Astrocyte of the hippocampus (primary cell): ENCODE results near the gene CDKN2C.
"Not testable (repeated sequence)": the region's sequence is repeated elsewhere in the genome, so short reads cannot be mapped to it uniquely, and the experiment has no call there.

Source experiments
- DNase-seq: peaks from one replicate; pipeline ENCODE4 v3.0.0; 2011; ENCODE audit warnings: low read depth, low spot score

CDKN2C gene

DNA sequence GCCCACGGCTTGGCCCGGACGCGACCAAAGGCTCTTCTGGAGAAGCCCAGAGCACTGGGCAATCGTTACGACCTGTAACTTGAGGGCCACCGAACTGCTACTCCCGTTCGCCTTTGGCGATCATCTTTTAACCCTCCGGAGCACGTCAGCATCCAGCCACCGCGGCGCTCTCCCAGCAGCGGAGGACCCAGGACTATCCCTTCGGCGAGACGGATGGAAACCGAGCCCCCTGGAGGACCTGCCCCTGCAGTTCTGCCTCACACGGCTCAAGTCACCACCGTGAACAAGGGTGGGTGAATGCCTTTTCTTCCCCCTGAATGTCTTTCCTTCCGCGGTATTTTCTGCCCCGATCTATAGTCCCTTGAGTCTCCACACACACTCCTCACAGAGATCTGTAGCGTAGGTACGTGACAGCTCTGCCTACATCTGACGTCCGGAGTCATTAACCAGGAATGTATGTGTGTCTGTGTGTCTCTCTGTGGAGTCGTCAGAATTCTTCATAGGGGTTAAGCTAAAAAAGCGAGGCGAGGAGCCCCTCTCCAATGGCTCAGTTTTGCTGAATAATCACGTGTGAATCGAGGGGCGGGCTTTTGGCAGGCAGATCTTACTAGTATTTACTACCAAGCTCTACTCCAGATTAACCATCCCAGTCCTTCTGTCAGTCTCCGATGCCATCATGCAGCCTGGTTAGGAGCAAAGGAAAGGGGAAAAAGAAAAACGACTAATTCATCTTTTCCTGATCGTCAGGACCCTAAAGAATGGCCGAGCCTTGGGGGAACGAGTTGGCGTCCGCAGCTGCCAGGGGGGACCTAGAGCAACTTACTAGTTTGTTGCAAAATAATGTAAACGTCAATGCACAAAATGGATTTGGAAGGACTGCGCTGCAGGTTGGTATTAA lies at the start of gene CDKN2C:
Gene CDKN2C (plus strand): TSS at position 635 of the 898 bp plus-strand sequence. CDS start 124 bp downstream, at position 759.
- DNase-seq = peak; percentile 87

DNA sequence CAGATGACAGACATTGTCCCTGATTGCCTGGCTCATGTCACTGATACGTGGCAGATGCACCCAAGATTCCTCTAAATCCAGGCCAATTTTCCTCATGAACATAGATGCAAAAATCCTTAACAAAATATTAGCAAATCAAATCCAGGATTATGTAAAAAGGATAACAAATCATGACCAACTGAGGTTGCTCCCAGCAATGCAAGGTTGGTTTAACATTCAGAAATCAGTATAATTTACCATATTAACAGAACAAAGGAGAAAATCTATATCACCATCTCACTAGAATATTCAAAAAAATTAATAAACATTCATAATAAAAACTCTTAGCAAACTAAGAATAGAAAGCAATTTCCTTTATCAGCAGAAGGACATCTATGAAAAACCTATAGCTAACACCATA lies 49.6 kb upstream of the CDKN2C start:
- no peak for DNase-seq

DNA sequence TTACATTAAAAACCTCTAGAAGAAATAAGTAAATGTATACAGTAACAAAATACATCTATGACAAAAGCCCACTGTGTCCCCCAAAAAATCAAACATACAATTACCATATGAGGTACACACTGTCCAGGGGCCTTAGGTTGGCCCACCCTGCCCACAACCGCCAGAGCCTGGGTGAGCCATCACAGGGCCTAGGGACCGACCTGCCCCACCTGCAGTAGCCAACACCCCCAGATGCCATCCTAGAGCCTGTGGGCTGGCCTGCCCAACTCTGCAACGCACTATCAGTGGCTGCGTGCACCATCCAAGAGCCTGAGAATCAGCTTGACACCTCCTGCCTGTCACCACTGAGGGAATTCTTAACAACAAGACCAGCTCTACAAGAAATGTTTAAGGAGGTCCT lies 49.0 kb upstream of the CDKN2C start:
- DNase-seq = no peak

DNA sequence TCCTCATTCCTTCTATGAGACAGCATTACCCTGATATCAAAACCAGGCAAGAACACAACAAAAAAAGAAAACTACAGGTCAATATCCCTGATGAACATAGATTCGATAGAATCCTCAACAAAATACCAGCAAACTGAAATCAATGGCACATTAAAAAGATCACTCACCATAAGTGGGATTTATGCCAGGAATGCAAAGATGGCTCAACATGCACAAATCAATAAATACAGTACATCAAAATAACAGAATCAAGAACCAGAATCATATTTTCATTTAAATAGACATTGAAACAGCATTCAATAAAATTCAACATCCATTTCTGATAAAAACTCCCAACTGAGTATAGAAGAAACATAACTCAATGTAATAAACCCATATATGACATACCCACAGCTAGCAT lies 46.5 kb upstream of the CDKN2C start:
- no peak for DNase-seq

DNA sequence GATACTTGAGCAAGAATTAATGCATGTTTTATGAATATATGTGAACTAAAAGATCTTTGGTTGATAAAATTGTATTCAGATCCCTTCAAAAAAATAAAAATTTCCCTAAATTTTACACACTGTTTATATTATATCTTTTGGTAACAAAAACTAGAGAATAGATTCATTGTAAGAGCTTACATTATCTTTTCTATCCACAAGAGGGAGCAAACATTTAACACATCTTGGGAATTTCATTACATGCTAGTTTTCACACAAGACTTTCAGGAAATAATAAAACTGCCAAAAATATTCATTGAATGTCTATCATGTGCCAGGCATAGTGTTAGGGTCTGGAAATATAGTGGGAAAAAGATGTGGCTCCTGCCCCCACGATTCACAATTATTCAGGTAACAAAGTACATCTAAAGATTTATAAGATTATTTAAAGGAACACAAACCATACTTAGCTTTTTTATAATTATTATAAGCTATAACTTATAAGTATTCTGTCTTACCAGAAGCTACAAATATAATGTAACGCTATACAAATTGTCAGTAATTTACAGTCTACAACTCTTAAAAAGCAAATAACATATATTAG lies 40.6 kb upstream of the CDKN2C start:
- DNase-seq = peak; percentile 44

DNA sequence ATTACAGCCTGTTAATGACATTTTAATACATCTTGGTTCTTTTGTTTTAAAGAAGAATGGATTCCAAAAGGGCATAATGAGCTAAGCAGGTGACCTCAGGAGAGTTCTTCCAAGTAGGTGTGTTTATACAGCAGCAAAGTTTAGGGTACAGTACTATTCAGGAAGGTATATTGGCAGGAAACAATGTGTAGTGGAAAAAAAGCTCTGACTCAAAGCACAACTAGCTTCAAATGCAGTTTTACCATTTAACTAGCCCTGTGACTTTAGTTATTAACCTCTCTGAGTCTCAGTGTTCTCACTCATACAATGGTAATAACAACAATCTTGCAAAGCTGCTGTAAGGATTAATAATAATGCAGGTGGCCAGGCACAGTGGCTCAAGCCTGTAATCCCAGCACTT lies 39.9 kb upstream of the CDKN2C start:
- DNase-seq = no peak

DNA sequence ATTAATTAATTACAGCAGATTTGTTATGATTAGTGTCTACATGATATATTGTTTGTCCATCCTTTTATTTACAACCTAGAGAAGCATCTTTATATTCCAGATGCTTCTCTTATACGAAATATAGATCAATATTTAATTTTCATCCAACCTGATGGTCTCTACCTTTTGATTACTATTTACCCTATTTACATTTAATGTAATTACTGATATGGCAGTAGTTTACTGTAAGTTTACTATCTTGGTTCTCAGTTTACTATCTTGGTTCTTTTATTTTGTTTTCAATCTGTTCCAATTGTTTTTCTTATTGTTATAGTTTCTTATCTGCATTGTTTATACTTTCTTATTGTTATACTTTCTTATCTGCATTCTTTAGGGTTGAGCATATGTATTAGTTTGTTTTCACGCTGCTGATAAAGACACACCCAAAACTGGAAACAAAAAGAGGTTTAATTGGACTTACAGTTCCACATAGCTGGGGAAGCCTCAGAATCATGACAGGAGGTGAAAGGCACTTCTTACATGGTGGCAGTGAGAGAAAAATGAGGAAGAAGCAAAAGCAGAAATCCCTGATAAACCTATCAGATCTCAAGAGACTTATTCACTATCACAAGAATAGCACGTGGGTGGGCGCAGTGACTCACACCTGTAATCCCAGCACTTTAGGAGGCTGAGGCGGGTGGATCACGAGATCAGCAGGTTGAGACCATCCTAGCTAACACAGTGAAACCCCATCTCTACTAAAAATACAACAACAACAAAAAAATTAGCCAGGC lies 38.9 kb upstream of the CDKN2C start:
- no peak for DNase-seq

DNA sequence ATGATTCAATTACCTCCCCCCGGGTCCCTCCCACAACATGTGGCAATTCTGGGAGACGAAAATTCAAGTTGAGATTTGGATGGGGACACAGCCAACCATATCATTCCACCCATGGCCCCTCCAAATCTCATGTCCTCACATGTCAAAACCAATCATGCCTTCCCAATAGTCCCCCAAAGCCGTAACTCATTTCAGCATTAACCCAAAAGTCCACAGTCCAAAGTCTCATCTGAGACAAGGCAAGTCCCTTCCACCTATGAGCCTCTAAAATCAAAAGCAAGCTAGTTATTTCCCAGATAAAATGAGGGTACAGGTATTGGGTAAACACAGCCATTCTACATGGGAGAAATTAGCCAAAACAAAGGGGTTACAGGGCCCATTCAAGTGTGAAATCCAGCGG lies 38.0 kb upstream of the CDKN2C start:
- not testable (repeated sequence) for DNase-seq

DNA sequence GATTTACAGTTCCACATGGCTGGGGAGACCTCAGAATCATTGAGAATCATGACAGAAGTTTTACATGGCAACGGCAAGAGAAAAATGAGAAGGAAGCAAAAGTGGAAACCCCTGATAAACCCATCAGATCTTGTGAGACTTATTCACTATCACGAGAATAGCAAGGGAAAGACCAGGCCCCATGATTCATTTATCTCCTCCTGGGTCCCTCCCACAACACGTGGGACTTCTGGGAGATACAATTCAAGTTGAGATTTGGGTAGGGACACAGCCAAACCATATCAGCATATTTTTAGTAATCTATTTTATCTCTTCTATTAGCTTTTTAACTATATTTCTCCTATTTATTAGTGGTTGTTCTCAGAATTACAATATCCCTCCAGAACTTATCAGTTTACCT lies 36.3 kb upstream of the CDKN2C start:
- DNase-seq = not testable (repeated sequence)

DNA sequence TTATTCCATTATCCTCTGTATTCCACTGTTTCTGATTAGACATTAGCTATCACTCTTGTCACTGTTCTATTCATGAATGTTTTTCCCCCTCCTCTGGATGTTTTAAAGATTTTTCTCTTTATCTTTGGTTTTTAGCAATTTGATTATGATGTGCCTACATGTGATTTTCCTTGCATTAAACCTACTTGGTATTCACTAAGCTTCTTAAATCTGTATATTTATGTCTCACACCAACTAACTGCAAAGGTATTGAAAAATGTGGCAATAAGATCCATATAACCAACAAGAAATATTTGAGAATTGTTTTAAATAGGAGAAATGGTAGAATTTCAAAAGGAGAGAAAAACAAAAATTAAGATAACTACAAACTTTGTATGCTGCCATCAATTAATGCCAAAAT lies 35.2 kb upstream of the CDKN2C start:
- no peak for DNase-seq

DNA sequence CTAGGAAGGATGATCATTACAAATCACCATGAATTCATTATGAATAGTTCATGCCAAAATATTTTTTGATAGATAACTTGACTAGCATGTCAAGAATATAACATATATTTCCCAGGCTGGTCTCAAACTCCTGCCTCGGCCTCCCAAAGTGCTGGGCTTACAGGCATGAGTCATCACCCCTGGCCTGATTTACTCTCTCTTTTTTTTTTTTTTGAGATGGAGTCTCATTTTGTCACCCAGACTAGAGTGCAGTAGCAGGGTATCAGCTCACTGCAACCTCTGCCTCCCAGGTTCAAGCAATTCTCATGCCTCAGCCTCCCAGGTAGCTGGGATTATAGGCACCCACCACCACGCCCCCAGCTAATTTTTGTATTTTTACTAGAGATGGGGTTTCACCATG lies 34.8 kb upstream of the CDKN2C start:
- not testable (repeated sequence) for DNase-seq

DNA sequence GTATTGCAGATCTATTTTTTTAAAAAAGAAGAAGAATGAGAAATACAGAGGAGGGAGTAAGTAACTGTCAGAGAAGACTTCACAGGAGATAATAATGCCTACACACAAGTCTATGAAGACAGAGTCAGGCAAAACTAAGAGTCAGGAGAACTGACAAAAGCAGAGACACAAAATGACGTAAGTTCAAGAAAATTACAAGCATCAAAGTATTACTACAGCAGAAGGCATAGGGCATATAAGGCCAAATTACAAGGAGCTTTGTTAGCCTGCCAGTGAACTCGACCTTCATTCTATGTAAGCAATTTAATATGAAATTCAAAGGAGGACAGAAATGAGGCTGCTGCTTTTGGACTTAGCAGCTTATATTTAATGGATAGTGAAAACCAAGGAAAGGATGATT lies 33.7 kb upstream of the CDKN2C start:
- no peak for DNase-seq

DNA sequence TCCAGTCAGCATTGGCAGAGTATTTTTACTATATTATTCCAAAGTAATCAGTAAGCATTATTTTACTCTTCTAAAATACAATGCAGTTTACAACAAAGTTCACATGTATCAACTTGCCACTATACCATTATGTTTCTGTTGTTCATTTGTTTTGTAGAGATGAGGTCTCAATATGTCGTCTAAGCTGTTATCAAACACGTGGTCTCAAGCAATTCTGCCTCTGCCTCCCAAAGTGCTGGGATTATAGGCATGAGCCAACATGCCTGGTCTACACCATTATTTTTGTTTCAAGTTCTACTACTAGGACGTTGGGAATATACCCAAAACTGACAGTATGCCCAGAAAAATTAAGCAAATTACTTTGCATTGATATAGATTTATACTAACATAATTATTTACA lies 29.8 kb upstream of the CDKN2C start:
- DNase-seq = no peak

DNA sequence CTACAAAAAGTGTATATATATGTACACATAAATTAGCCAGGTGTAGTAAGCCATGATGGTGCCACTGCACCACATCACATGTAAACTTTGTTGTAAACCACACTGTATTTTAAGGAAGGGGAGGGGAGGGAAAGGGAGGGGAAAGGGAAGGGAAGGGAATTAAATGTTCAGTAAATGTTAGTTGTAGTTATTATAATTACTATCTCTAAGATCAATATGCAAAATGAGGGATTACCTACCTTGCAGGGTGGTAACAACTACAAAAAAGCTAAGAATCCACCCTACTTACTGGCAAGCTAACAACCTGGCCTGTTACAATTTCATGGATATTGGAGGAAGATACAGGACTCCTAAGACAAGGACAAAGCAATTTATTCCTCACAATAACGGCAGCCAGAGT lies 27.7 kb upstream of the CDKN2C start:
- no peak for DNase-seq

DNA sequence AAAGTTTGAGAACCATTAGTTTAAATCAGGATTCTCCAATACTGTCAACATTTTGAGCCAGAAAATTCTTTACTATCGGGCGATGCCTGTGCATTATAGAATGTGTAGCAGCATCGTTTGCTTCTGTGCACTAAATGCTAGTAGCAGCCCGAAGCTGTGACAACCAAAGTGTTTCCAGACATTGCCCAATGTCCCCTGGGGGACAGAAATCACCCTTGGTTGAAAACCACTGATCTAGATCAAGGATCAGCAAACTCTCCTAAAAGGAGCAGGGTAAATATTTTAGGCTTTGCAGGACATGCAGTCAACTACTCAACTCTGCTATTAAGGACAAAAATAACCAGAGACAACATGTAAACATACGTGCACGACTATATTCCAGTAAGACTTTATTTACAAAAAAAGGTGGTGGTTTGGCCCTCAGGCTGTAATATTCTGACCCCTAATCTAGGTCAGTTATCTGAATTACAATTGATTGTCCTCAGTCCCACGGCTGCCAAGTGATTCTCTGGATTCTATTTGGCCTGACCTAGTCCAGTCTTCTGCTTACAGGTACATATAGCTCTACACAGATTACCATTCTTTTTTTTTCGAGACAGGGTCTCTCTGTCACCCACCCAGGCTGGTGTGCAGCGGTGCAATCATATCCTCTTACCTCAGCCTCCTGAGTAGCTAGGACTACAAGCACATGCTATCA lies 20.6 kb upstream of the CDKN2C start:
- no peak for DNase-seq

DNA sequence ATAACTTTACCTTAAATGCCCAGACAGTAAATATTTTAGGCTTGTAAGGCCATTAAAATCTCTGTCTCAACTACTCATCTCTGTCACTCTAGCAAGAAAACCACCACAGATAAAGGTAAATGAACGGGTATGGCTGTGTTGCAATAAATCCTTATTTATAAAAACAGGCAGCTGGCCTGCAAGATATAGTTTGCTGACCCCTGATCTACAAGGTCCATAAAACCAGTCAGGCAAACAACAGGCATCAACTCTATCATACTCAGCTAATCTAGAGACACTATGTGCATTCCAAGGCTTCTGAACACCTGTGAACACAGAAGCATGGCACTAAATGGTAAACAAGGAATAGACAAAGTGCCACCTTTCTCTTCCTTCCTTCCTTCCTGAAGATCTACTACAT lies 19.6 kb upstream of the CDKN2C start:
- DNase-seq = no peak

DNA sequence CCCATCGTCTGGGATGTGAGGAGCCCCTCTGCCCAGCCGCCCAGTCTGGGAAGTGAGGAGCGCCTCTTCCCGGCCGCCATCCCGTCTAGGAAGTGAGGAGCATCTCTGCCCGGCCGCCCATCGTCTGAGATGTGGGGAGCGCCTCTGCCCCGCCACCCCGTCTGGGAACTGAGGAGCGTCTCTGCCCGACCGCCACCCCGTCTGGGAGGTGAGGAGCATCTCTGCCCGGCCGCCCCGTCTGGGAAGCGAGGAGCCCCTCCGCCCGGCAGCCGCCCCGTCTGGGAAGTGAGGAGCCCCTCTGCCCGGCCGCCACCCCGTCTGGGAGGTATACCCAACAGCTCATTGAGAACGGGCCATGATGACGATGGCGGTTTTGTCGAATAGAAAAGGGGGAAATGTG lies 17.5 kb upstream of the CDKN2C start:
- DNase-seq = not testable (repeated sequence)

DNA sequence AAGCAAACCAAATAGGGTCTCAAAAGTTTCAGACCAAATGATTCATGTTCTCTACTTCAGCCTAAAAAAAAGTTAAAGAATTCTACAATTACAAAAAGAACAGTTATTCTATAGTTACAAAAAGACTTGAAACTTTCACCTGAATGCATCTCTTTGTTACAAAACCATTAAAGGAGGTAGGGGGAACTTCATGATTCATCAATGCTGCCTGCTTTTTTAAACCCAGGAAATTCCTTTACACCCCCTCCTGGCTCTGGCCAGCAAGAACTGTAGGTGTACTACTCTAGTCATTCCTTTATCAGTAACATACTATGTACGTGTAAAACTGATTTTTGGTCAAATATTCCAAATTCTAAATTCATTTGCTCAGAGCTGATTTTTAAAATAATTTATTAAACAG lies 14.9 kb upstream of the CDKN2C start:
- peak; percentile 41 for DNase-seq

DNA sequence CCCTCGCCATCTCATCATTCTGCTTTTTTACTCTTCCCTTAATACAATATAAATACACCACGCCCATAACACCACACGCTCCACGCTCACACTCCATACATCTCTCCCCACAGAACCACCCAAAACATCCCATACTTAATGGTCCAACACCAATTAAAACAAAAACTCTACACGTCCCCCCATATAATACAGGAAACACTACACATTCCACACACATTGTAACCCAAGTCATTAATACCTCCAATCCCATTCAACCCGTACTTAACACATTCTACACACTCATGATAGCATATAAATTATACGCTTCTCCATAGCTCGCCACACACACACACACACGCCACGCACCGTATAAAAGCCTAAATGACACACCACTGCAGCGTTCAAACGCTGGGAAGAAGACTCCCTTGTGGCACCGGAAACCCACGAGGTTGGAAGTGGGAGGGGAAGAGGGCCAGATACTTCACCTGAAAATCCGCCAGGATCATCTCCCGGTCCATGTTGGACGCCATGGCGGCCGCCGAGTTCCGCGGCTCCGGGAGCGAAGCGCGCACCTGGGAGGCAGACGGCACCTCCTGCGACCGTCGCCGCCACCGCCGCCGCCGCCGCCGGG lies 10.6 kb upstream of the CDKN2C start:
- DNase-seq = peak; percentile 64

DNA sequence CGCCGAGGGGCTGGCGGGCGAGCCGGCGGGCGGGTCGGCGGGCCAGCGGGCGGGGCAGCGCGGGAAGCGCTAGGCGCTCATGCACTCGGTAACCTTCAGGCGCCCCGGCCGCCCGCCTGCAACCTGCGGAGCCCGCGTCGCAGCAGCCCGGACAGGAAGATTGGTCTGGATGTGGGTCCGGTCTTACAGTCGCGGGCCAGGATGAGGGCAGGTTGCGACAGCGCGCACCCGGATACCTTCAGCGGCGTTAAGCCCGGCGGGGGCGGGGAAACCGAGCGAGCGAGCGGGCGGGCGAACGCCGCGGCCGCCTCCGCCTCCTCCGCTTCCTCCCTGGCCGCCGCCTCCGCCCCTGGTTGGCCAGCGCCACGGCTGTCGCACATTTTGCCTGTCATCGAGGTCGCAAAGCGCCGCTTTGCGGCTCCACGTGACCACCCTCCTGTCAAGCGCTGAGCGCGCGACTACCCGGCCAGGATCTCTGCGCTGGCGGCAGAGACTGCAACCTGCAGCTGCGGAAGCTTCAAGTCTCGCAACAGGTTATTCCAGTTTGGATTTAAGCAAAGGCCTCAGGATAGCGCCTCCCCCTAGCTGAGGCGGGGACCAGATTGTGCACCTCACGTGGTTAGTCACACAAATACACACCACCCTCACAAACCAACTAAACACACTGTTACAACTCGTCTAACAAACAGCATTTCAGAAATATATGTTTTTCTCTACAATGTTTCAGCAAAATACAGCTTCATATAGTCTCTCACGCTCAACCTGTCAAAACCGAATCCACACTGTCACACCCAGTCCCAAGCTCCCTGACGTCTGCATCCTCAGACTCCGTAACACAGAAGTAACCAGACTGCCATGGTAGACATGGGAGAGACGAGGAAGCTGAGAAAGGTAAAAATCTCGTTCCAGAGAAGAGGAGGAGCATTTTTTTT lies 9.9 kb upstream of the CDKN2C start, which contains the start of gene FAF1:
Gene FAF1 (minus strand): TSS at position 355 of the 932 bp plus-strand sequence. CDS start 456 bp downstream, outside the sequence.
- DNase-seq = peak; percentile 99
